ENCODE results near the gene MTOR.

DNA sequence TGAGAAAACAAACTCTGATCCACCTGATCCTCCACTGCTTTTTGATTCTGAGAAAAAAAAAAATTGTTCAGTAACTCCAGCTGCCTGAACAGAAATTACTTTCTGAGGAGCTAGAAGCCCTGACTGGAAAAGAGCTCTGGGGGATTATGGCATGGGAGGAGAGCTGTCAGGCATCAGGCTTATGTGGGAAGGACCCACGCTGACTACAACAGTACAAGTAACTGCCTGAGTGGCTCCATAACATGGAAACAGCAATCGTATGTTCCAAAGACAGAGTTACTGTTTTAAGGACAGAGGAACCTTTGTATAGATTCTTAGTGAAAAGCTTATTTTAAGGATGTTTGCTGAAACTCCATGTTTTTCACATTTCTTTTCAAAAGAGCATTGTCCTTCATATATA lies 74.4 kb downstream of the MTOR start:
- TF ChIP-seq GATA3 (IDR thresholded peaks at IDR 0.05; ENCODE audit: low read depth, low read length), result no peak
- TF ChIP-seq GATA2 (IDR thresholded peaks at IDR 0.05; ENCODE audit: low read depth, low read length), result no peak
